ENCODE data around the gene ST7L.
"Not testable (repeated sequence)": the region's sequence is repeated elsewhere in the genome, so short reads cannot be mapped to it uniquely, and the experiment has no call there.

The ST7L gene, protein sequence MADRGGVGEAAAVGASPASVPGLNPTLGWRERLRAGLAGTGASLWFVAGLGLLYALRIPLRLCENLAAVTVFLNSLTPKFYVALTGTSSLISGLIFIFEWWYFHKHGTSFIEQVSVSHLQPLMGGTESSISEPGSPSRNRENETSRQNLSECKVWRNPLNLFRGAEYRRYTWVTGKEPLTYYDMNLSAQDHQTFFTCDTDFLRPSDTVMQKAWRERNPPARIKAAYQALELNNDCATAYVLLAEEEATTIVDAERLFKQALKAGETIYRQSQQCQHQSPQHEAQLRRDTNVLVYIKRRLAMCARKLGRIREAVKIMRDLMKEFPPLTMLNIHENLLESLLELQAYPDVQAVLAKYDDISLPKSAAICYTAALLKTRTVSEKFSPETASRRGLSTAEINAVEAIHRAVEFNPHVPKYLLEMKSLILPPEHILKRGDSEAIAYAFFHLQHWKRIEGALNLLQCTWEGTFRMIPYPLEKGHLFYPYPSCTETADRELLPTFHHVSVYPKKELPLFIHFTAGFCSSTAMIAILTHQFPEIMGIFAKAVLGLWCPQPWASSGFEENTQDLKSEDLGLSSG

DNA sequence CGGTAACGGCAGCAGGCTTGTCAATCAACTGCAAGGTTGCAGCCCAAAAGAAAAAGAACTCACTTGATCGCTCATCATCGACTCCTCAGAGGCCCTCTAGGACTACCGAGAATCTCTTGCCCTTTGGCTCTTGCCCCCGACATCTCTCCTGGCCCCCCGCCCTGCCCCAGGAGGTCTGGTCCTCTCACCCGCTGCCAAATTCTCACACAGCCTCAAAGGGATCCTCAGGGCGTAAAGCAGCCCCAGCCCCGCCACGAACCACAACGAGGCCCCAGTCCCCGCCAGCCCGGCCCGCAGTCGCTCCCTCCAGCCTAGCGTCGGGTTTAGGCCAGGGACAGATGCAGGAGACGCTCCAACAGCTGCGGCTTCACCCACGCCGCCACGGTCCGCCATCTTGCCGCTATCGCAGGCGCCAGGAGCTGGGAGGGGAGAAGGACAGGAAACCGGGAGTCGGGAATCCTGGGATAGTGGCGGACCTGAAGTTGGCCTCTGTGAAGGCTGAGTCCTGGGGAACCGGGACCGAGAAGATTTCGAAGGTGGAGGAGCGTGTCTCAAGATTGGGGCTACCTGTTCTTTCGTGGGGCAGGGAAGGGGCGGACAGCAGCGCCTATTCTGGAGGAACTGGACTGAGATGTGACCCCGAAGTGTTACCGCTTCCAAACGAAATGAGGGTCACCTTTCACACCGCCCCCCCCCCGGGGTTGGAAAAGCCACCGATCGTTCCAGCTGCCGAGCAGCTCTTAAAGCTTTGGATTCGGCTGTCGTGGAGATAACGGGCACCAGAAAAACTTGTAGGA lies at the start of gene ST7L:
Gene ST7L (minus strand): TSS at position 421 of the 797 bp plus-strand sequence. CDS start 28 bp downstream, at position 393.
- no peak for FAIRE-seq

DNA sequence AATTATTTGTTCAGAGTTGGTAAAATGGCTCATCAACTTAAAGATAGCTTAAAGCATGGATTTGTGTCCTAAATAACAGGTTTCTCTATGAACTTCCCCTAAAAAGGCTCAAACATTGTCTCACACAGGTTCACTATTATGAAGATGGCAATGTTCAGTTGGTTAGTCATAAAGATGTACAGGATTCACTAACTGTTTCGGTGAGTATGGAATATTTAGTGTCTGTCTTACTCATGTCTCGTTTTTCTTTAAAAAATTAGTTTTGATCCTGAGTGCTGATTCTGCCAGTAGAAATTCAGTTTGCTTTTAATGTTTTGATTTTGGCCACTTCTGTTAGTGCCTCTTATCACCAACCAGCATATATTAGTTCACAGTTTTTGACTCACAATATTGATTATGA lies 48.0 kb upstream of the ST7L start:
- no peak for FAIRE-seq

DNA sequence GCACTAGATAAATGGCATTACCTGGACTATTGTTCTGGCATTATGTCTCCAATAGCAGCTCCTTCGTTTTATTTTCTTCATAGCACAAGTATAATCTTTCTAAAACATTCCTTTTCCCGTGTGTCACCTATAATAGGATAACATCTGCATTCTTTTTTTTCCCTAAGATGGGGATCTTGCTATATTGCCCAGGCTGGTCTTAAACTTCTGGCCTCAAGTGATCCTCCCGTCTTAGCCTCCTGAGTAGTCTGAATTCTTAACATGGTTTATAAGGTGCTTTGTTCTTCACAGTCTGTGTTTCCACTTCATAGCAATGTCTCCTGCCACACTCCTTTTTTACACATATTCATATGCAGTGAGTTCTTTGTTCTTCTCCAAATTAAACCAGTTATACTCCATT lies 46.9 kb upstream of the ST7L start:
- FAIRE-seq, result no peak

DNA sequence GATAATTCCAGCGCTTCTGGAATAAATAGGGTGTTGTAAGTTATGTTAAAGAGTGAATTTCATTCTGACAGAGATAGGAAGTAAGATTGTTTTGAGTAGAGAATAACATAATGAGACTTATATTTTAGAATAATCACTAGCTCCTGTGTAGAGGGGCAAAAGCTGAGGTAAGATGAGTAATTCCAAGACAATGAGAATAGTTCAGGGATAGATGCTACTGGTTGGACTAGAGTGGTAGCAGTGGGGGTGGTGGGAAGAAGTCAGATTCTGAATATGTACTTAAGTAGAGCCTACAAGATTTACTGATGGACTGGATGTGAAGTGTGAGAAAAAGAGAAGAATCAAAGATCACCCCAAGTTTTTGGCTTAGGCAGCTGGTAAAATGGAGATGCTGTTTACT lies 32.3 kb upstream of the ST7L start:
- FAIRE-seq, result no peak

DNA sequence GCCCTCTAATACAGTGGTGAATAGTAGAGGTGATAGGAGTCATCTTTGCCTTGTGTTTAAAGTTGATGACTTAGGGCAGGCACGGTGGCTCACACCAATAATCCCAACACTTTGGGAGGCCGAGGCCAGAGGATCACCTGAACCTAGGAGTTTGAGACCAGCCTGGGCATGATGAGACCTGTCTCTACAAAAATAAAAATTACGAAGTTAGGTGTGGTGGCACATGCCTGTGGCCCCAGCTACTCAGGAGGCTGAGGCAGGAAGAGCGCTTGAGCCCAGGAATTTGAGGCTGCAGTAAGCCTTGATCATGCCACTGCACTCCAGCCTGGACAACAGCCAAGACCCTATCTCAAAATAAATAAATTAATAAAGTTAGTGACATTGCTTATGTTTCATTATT lies 27.3 kb upstream of the ST7L start:
- FAIRE-seq, result no peak

DNA sequence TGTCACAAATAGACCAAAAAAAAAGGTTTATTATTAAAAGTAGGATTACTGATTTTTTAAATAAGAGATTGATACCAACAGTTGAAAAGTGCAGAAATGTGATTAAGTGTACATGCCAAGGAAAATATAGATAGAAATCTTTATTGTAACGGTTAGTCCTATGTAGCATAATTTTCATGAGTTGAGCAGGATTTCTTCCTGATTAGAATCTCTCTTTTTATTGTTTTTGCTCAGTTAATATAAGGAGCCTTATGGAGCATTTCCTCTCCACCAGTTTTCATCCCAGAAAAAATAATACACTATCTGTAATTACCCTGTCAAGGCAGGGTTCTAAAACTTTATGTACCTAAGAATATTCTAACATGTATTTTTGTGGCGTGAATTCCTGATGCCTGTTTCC lies 24.1 kb upstream of the ST7L start:
- no peak for FAIRE-seq

DNA sequence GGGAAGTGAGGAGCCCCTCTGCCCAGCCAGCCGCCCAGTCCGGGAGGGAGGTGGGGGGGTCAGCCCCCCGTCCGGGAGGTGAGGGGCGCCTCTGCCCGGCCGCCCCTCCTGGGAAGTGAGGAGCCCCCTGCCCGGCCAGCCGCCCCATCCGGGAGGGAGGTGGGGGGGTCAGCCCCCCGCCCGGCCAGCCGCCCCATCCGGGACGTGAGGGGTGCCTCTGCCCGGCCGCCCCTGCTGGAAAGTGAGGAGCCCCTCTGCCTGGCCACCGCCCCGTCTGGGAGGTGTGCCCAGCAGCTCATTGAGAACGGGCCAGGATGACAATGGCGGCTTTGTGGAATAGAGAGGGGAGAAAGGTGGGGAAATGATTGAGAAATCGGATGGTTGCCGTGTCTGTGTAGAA lies 21.5 kb upstream of the ST7L start:
- not testable (repeated sequence) for FAIRE-seq

DNA sequence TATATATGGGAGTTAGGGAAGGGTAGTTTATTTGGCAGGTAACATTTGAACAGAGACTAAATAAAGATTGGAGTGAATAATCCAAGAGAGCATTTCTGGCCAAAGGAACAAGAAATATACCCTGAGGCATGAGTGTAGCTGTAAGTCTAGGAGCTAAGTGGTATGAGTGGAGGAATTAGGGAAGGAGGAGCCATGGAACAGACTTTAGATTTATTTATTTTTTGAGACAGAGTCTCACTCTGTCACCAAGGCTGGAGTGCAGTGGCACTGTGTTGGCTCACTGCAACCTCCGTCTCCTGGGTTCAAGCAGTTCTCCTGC lies 19.1 kb upstream of the ST7L start:
- no peak for FAIRE-seq

DNA sequence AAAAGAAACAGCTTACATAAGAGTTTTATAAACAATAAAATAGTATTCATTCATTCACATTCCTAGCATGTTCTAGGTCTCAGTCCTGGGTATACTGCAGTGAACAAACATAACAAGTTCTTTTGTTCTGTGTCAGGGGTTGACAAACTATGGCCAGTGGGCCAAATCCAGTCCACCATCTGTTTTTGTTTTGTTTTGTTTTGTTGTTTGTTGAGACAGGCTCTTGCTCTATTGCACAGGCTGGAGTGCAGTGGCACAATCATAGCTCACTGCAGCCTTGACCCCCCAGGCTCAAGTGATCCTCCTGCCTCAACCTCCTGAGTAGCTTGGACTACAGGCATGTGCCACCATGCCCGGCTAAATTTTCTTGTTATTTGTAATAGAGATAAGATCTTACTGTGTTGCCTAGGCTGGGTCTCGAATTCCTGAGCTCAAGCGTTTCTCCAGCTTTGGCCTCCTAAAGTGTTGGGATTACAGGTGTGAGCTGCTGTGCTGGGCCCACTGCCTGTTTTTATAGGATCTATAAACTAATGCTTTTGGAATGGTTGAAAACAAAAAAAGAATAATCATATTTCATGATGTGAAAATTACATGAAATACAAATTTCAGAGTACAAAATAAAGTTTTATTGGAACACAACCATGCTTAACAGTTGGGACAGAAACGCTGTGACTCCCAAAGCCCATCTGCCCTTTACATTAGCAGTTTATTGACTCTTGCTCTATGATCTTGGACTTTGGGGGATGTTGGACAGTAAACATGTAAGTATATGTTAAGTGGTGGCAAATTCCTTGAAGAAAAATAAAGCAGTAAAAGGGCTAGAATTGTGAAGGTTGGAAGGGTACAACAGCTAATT lies 18.5 kb upstream of the ST7L start:
- no peak for FAIRE-seq

DNA sequence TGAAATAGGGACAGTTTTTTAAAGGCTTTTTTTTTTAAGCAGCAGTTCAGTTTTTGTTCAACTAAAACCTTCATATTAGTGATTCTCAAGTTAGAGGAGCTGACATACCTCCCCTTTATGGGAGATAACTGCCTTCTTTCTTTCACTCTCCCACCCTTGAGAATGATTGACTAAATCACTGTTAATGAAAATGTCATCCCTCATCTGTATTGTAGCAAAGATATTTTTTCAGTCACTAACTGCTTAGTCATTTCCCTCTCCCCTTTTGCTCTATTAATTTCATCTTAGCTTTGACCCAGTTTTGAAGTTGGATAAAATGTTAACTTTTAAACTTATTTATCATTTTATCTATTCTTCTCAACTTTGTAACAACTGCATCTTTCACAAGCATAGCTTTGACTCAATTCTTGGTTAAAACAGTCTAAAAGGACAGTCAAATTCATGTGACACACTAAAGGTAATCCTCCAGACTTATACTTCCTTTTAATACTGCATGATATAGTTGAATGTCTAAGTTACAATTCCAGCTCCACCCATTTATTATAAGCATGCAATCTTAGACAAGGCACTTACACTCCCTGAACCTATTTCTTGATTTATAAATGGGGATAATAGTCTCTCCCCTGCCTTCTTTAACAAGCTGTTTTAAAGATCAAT lies 17.8 kb upstream of the ST7L start:
- no peak for FAIRE-seq

DNA sequence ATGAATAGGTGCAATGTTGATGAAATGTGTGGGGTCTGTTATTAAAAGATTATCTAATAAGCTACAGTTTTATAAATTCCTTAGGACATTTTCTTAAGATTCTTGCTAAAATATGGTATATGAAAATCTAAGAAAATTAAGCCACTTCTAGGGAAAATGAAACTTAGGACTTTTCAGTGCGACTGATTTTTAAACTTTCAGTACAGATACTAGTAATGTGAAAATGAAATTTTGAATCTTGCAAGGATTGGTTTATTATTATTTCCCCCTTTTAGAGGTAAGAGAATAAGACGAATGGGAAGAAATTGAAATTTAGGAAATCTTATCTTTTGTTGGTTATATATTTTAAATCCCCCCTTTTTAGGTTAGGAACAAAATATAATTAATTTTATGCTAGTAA lies 17.1 kb upstream of the ST7L start:
- FAIRE-seq, result no peak

DNA sequence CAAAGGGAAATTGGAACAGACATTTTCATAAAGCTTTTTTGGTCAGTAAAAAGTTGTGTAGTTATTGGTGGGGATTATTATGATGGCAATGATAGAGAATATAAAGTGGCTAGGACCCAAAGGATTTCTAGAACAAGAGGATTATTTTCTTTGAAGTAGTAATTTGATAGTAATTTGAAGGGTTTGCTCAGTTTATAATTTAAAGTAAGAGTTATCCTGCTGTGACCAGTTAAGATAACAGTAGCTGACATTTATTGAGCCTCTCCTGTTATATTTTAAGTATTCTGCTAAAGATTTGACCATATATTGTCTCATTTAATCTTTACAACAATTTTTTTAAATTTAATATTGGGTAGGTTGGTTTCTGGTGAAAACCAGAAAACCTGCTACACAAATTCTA lies 15.4 kb upstream of the ST7L start:
- no peak for FAIRE-seq

DNA sequence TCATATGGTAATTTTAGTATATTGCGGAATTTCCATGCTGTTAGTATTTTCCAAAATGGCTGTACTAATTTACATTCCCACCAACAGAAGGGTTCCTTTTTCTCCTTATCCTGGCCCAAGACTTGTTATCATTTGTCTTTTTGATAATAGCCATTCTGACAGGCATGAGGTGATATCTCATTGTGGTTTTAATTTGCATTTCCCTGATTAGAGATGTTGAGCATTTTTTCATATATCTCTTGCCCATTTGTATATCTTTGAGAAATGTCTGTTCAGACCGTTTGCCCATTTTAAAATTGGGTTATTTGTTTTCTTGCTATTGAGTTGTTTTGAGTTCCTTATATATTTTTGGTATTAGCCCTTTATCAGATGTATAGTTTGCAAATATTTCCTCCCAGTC lies 14.7 kb upstream of the ST7L start:
- FAIRE-seq, result no peak

DNA sequence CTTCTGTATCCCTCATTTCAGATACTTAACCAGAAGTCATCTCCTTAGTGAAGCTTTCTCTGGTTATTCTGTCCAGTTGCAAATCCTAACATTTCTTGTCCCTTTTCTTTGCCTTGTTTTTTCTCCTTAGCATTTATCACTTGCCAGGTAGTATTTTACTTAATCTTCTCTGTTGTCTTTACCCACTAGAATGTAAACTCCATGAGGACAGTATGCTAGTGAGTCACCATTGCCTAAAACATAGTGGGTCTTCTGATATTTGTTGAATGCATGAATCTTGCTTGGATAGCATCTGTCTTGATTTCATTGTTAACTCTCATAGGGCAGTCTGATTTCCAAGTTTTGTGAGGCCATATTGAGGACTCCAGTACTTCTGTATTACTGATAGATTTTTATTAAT lies 10.3 kb upstream of the ST7L start:
- FAIRE-seq, result no peak

DNA sequence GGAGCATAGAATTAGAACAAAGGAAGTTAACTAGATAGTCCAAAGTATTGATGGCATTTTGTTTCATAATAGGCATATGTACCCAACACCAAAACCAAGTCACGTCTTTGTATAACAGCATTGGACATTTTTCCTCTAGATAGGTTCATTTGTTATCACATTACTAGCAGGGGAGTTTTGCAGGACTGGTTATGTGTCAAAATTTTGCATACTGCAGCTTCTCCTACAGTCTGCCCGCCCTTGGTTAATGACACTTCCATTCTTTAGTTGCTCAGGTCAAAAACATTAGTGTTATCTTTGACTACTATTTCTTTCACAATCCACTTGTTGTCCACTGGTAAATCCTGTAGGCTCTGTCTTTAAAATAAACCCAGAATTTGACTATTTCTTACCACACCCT lies 9.6 kb upstream of the ST7L start:
- FAIRE-seq, result no peak

DNA sequence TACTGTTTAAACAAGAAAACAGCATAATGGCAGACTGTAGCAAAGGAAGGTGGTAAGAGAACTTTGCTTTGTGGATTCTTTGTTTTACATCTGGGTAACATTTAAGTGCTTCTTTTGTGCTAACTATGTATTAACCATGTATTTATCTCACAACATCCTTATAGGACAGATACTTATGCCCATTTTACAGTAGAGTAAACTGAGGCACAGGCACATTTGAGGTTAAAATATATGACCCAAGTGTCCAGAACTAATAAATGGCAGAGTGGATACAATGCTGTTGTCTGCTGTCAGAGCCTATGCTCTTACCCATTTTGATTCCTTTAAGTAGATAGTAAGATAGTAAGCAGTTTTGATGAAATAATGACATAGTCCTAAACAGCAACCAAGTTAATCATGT lies 7.9 kb upstream of the ST7L start:
- no peak for FAIRE-seq

DNA sequence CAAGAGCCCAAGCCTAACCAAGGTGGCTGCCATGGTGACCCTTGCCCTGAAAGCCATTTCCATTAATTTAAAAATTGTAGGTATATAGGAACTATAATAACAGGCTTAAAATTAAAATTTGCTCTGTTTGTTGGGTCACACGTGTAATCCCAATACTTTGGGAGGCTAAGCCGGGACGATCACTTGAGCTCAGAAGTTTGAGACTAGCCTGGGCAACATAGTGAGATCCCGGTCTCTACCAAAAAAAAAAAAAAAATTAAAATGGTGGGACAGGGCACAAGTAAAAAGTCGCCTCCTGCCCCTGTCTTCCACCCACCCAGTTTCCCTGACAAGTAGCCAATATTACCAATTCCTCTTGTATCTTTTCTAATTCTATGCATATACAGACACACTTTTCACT lies 7.3 kb upstream of the ST7L start:
- FAIRE-seq, result no peak

DNA sequence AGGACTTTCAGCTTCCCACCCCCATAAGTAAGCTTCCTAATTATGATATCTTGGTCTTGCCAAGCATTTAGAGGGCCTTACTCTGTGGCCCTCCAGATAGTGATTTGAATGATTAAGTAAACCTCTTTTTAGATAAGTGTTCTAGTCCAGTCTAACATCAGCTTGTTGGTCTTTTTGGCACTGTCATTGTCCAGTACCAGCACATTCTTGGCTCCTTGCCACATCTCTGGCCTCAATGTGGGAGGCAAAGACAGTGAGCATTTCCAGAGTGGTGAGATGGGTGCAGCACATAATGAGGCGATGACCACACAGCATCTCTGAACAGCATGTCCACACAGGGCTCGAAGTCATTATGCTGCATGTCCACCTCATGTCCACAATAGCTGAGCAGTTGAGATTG lies 6.8 kb upstream of the ST7L start:
- FAIRE-seq, result no peak

DNA sequence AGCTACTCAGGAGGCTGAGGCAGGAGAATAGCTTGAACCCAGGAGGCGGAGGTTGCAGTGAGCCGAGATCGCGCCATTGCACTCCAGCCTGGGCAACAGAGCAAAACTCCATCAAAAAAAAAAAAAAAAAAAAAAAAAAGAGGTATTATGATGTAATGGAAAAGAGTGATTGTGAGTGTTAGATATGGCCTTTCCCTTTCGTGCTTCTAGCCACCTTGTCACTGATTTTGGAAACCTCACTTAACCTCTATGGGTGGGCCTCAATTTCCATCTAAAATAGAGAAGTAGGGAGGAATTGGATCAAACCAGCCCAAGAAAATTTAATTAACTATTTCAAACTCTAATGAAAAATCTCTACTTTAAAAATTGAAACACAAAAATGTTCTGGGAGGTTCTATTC lies 5.6 kb upstream of the ST7L start:
- not testable (repeated sequence) for FAIRE-seq

DNA sequence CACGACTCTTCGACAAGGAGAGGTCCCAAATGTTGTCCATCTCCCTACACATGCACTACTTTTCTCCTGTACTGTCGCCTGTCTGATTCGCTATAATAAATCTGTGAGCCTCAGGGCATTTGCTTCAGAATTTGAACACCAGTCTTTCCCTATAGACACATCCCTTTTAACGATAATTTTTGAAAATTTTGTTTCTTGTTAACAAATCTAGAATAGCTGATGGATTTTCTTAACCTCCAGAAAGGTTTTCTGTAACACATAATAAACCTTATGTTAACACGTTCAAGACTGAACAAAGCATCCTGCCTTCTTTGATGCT lies 1.4 kb upstream of the ST7L start:
- no peak for FAIRE-seq

DNA sequence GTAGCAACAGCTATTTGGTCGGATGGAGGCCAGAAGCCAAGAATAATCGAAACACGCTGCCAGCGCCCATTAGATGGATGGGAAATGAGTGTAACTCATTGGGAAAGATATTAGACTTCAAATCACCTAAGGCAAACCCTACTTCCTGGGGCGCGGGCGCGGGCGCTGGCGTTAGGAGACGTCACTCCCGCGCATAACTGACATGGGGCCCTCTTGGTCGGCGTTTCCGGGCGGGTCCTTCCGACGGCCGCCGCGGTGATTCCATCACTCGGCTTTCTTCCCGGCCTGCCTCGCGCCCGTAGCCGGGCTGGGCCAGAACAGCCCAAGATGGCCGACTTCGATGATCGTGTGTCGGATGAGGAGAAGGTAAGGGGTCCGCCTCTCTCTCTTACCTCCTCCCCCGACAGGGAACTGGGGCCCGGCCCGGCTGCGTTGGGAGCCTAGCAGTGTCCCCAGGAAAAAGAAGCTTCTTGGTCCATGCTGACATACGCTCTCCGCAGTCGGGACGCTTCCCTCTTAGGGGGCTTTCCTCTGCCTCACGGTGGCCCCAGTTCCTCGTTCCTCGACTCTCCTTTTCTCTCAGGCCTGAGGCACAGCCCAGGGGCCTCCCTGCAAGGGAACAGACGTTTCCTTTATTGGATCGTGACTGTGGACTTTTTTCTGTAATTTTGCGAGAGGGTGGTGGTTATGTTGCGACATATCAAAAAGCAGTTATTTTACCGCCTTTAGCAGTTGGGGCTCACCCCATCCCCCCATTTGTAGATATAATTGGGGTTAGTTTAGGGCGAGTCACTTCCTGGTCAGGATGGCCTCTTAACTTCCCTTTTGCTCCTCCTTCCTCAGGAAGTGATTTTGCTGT lies 806 bp upstream of the ST7L start, which contains the start of gene CAPZA1:
Gene CAPZA1 (plus strand): TSS at position 315 of the 859 bp plus-strand sequence. CDS start 13 bp downstream, at position 328.
- FAIRE-seq, result peak; percentile 78

Data from G401.6 (cell line).